ENCODE measurements around the gene C16orf92.

The C16orf92 gene

GRCh38 chr16:30063278-30063892 is 40.4 kb downstream of the C16orf92 start:
- no peak for DNase-seq

- peak; percentile 77 for DNase-seq
Measured at GRCh38 chr16:30063893-30064728, 41.1 kb downstream of the C16orf92 start.

DNA sequence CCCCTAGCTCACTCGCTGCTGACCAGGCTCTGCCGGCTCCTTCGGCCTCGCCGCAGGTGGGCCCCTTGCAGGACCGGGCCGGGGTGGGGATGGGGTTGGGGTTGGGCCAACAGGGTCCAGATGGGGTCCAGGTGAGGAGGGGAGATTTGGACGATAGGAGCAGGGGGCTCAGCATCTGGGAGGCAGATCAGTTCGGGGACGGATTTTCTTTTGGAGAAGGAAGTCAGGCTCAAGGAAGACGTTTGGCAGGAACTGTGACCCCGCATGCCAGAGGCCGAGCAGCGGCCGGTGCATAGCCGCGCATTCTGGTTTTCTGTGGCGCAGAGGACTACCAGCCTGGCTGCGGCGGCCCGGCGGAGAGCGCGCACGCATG is 41.7 kb downstream of the C16orf92 start:
- no peak for DNase-seq

- DNase-seq, result peak; percentile 95
Measured at GRCh38 chr16:30065102-30065942, 42.3 kb downstream of the C16orf92 start, which contains the start of gene ALDOA. TSS of gene ALDOA (plus strand) at chr16:30065760. CDS start at chr16:30066898, 1,138 bp downstream.

DNA sequence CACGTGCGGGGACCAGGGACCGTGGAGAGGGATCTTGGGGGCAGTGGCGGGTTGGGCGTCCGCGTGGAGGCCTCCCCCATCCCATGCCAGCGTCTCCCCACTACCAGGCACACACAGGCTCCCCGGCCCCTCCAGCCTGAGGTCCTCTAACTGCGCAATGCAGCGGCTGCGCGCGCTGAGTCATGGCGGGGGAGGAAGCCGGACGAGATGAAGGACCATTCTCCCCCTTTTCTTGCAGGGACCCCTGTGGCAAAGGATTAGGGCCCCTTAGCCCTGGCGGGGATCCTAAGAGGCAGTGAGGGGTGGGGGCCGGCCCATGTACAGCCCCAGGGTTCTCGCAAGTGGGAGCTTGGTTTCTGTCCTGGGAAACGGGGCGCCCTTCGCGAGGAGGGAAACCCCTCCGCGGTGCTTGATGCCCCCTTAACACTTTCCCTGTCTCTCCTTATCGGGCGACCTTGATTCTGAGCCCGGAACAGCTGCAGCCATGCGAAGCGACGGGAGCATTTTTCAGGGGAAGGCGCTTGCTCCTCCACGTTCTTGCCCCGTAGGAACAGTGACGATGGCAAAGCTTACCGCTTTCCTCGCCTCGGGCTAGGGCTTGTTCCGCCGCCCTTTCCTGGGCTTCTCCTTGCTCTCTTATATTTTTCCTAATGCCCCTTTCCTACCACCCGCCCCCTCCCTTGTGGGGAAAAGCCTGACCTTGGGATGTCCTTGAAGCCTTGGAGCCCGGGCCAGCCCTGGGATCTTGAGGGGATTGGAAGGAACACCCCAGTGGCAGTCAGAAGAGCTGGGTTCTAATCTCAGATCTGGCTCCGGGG is 43.2 kb downstream of the C16orf92 start:
- no peak for DNase-seq

DNA sequence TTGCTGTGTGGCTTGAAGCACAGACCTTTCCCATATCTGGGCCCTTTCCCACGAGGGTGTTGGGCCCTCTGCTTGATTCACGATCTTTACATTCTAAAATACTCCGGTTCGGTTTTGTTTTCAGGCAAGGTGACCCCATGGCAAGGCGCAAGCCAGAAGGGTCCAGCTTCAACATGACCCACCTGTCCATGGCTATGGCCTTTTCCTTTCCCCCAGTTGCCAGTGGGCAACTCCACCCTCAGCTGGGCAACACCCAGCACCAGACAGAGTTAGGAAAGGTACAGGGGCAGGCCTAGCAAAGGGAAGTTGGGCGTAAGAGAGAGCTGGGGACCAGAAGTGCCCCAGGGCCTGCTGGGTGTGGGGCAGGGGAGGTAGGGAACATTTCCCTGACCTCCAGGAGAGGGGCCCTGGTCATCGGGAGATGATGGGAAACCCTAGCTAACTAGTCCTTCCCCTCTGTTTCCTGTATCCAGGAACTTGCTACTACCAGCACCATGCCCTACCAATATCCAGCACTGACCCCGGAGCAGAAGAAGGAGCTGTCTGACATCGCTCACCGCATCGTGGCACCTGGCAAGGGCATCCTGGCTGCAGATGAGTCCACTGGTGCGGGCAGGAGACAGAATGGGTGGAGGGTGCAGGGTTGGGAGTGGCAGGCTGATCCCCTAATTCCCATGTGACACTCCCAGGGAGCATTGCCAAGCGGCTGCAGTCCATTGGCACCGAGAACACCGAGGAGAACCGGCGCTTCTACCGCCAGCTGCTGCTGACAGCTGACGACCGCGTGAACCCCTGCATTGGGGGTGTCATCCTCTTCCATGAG is 44.0 kb downstream of the C16orf92 start:
- DNase-seq, result no peak

- no peak for DNase-seq
Measured at GRCh38 chr16:30067584-30067916, 44.6 kb downstream of the C16orf92 start.

DNA sequence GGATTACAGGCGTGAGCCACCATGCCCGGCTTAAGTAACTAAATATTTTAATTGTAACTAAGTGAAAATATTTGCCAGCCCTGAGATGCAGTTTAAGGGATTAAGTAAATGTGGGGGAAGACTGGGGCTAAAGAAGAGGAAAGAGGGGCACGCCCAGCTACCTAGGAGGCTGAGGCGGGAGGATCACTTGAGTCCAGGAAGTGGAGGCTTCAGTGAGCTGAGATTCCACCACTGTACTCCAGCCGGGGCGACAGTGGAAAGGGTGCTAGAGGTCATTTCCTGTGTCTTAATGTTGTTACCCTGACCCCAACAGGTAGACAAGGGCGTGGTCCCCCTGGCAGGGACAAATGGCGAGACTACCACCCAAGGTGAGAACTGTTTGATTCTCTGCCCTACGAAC is 45.3 kb downstream of the C16orf92 start:
- DNase-seq, result no peak

GRCh38 chr16:30068750-30069610 is 46.0 kb downstream of the C16orf92 start:
- peak; percentile 54 for DNase-seq

- no peak for DNase-seq
Measured at GRCh38 chr16:30069611-30070462, 46.8 kb downstream of the C16orf92 start.

DNA sequence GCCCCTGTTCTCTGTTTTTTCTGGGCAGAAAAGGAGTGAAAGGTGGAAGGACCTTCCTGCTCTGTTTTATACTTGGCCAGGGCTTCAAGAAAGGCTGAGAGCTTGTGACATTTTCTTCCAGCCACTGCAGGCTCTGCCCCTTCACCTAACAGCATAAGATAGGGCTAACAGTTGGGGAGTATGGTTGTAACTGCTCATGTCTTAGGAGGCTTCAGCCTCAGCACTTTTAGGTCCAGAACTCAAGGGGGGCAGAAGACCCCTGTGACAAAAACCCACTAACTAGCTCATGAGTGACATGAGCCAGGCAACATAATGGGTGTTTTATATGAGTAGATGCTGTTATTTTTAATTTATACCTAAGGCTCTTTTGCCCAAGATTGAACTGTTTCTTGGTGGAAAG is 47.5 kb downstream of the C16orf92 start:
- no peak for DNase-seq
